Retinal pigment epithelial cell (primary cell): ENCODE data around the gene CDH20.

ENCODE experiments used
- DNase-seq: peaks from one replicate; pipeline ENCODE4 v3.0.0-alpha.2; 2010; ENCODE audit warnings: low read depth
- H3K4me3 ChIP-seq: 2 replicates; pipeline ENCODE4 v1.5.1; 2011; ENCODE audit warnings: mild to moderate bottlenecking, low read length, control low read depth, moderate library complexity
- CTCF ChIP-seq: conservative IDR thresholded peaks from 2 replicates; pipeline ENCODE4 v1.5.1; 2011; ENCODE audit warnings: low read depth, low read length, control low read depth, inconsistent platforms

Gene CDH20

GRCh38 chr18:61474341-61474740 is 141.1 kb downstream of the CDH20 start:
- no peak for TF ChIP-seq CTCF
- no peak for DNase-seq
- no peak overlapping the region for H3K4me3 ChIP-seq

- H3K4me3 ChIP-seq = no peak overlapping the region
- no peak for DNase-seq
- no peak for TF ChIP-seq CTCF
Observed at GRCh38 chr18:61474918-61475317, 141.7 kb downstream of the CDH20 start.

GRCh38 chr18:61475931-61476330 is 142.7 kb downstream of the CDH20 start:
- DNase-seq = no peak
- H3K4me3 ChIP-seq = no peak overlapping the region
- no peak for TF ChIP-seq CTCF

GRCh38 chr18:61489334-61489733 is 156.1 kb downstream of the CDH20 start:
- no peak for TF ChIP-seq CTCF
- no peak overlapping the region for H3K4me3 ChIP-seq
- DNase-seq = no peak

GRCh38 chr18:61496374-61496773 is 163.1 kb downstream of the CDH20 start:
- DNase-seq = no peak
- no peak for TF ChIP-seq CTCF
- no peak overlapping the region for H3K4me3 ChIP-seq

GRCh38 chr18:61497422-61497821 is 164.2 kb downstream of the CDH20 start:
- no peak for DNase-seq
- H3K4me3 ChIP-seq = no peak overlapping the region
- TF ChIP-seq CTCF = no peak

- TF ChIP-seq CTCF = peak; percentile 72
- no peak overlapping the region for H3K4me3 ChIP-seq
- peak; percentile 22 for DNase-seq
Observed at GRCh38 chr18:61502472-61502871, 169.2 kb downstream of the CDH20 start.
